ENCODE measurements around the gene KIF3C. TPM values are rescaled to one million over a fixed set of nuclear protein-coding genes. Genes with fewer than 3 reads are reported as not detected.
"Not testable (repeated sequence)": the region's sequence is repeated elsewhere in the genome, so short reads cannot be mapped to it uniquely, and the experiment has no call there.

Gene KIF3C
- total RNA-seq, 2 donors from 2014 or later = 42.9 to 51.4 TPM

- Mint-ChIP-seq H3K27me3 (ENCODE audit: insufficient read depth) (no peaks in the 10 kb centered on the region), H3K36me3 (ENCODE audit: low read depth) (peaks cover 32% of the 10 kb centered on the region), H3K4me1 (no peaks in the 10 kb centered on the region), H3K4me3 (no peak overlapping the region), H3K27ac (peak overlapping the region; percentile 19), H3K9me3 (no peaks in the 10 kb centered on the region)
- DNase-seq = no peak
- TF ChIP-seq CTCF (conservative IDR thresholded peaks at IDR 0.05) = no peak
- Histone ChIP-seq H3K4me3 (ENCODE audit: low read length) (no peak overlapping the region), H3K27ac (ENCODE audit: low read depth, low read length) (no peak overlapping the region), H3K4me1 (ENCODE audit: control insufficient read depth, insufficient read depth, low read length) (no peaks in the 10 kb centered on the region), H3K36me3 (ENCODE audit: control insufficient read depth, insufficient read depth, low read length) (peaks cover 12% of the 10 kb centered on the region), H3K27me3 (ENCODE audit: control insufficient read depth, insufficient read depth, low read length, poor library complexity, severe bottlenecking) (no peaks in the 10 kb centered on the region), H3K9me3 (ENCODE audit: control insufficient read depth, low read length) (no peaks in the 10 kb centered on the region), H3K9ac (ENCODE audit: extremely low read depth, low read length, poor library complexity, severe bottlenecking) (no peak overlapping the region)
- 95 to 100% methylated on average over 2 of the region's 2 CpGs for WGBS, 2 experiments (ENCODE audit: insufficient coverage in 1 of 2, insufficient read length in 1 of 2)
Measured at GRCh38 chr2:25960920-25961319, 21.4 kb downstream of the KIF3C start.

DNA sequence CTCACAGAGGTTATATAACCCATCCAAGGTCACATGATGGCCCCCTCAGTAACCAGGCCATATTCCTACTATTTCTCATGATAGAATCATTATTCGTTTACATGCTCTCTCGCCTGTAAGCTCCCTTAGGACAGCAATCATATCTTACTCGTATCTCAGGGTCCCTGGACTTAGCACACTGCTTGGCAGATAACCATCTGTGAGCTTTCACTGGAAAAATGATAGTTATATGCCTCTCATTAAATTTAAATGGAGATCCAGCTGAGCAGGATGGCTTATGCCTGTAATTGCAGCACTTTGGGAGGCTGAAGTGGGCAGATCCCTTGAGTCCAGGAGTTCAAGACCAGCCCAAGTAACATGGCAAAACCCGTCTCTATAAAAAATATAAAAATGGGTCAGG, 21.9 kb downstream of the KIF3C start:
- no peaks in the 10 kb centered on the region for H3K27me3 Mint-ChIP-seq (ENCODE audit: insufficient read depth)
- WGBS, 2 experiments (ENCODE audit: insufficient coverage in 1 of 2, insufficient read length in 1 of 2) = 91 to 100% methylated on average over 4 of the region's 4 CpGs
- Histone ChIP-seq H3K4me3 (ENCODE audit: low read length) (no peak overlapping the region), H3K27me3 (ENCODE audit: control insufficient read depth, insufficient read depth, low read length, poor library complexity, severe bottlenecking) (no peaks in the 10 kb centered on the region), H3K27ac (ENCODE audit: low read depth, low read length) (no peak overlapping the region), H3K4me1 (ENCODE audit: control insufficient read depth, insufficient read depth, low read length) (no peaks in the 10 kb centered on the region), H3K9ac (ENCODE audit: extremely low read depth, low read length, poor library complexity, severe bottlenecking) (no peak overlapping the region), H3K9me3 (ENCODE audit: control insufficient read depth, low read length) (no peaks in the 10 kb centered on the region), H3K36me3 (ENCODE audit: control insufficient read depth, insufficient read depth, low read length) (peaks cover 9% of the 10 kb centered on the region)
- no peak overlapping the region for H3K4me3 Mint-ChIP-seq
- DNase-seq = no peak
- H3K9me3 Mint-ChIP-seq = no peaks in the 10 kb centered on the region
- no peak overlapping the region for H3K27ac Mint-ChIP-seq
- TF ChIP-seq CTCF (conservative IDR thresholded peaks at IDR 0.05) = no peak
- H3K4me1 Mint-ChIP-seq = no peaks in the 10 kb centered on the region
- peaks cover 35% of the 10 kb centered on the region for H3K36me3 Mint-ChIP-seq (ENCODE audit: low read depth)

GRCh38 chr2:25958611-25959010, 23.7 kb downstream of the KIF3C start:
- H3K4me1 Mint-ChIP-seq, H3K9me3 Mint-ChIP-seq: not testable (repeated sequence)

GRCh38 chr2:25957743-25958142, 24.6 kb downstream of the KIF3C start:
- DNase-seq = no peak
- no peaks in the 10 kb centered on the region for H3K9me3 ChIP-seq (ENCODE audit: control insufficient read depth, low read length)
- no peak overlapping the region for H3K9ac ChIP-seq (ENCODE audit: extremely low read depth, low read length, poor library complexity, severe bottlenecking)
- H3K4me3 ChIP-seq (ENCODE audit: low read length) = no peak overlapping the region
- peaks cover 9% of the 10 kb centered on the region for H3K36me3 ChIP-seq (ENCODE audit: control insufficient read depth, insufficient read depth, low read length)
- TF ChIP-seq CTCF (conservative IDR thresholded peaks at IDR 0.05) = no peak
- H3K4me1 ChIP-seq (ENCODE audit: control insufficient read depth, insufficient read depth, low read length) = no peaks in the 10 kb centered on the region
- Mint-ChIP-seq H3K27me3 (ENCODE audit: insufficient read depth) (no peaks in the 10 kb centered on the region), H3K4me3 (no peak overlapping the region), H3K9me3 (no peaks in the 10 kb centered on the region), H3K36me3 (ENCODE audit: low read depth) (peaks cover 28% of the 10 kb centered on the region), H3K4me1 (no peaks in the 10 kb centered on the region), H3K27ac (no peak overlapping the region)
- H3K27me3 ChIP-seq (ENCODE audit: control insufficient read depth, insufficient read depth, low read length, poor library complexity, severe bottlenecking) = no peaks in the 10 kb centered on the region
- WGBS, 2 experiments (ENCODE audit: insufficient coverage in 1 of 2, insufficient read length in 1 of 2) = 88 to 92% methylated on average over 8 to 10 of the region's 10 CpGs
- H3K27ac ChIP-seq (ENCODE audit: low read depth, low read length) = no peak overlapping the region

More at GRCh38 chr2:25958611-25959010, 23.7 kb downstream of the KIF3C start:
- peaks cover 31% of the 10 kb centered on the region for H3K36me3 Mint-ChIP-seq (ENCODE audit: low read depth)
- not testable (repeated sequence) for H3K27me3 Mint-ChIP-seq (ENCODE audit: insufficient read depth); H3K9me3 ChIP-seq (ENCODE audit: control insufficient read depth, low read length); DNase-seq; H3K4me1 ChIP-seq (ENCODE audit: control insufficient read depth, insufficient read depth, low read length); H3K36me3 ChIP-seq (ENCODE audit: control insufficient read depth, insufficient read depth, low read length); H3K27ac Mint-ChIP-seq; H3K4me3 ChIP-seq (ENCODE audit: low read length); H3K27ac ChIP-seq (ENCODE audit: low read depth, low read length); H3K9ac ChIP-seq (ENCODE audit: extremely low read depth, low read length, poor library complexity, severe bottlenecking); H3K27me3 ChIP-seq (ENCODE audit: control insufficient read depth, insufficient read depth, low read length, poor library complexity, severe bottlenecking); H3K4me3 Mint-ChIP-seq
- 91 to 100% methylated on average over 4 to 11 of the region's 12 CpGs for WGBS, 2 experiments (ENCODE audit: insufficient coverage in 1 of 2, insufficient read length in 1 of 2)
